Left ventricle myocardium inferior (tissue), 1 donor: Measurements from ENCODE around the gene ACTR3. TPM values are rescaled to one million over a fixed set of nuclear protein-coding genes. Genes with fewer than 3 reads are reported as not detected.

Experiments used
- DNase-seq: peaks from one replicate; pipeline ENCODE4 v3.0.0-alpha.2; 2020
- H3K27ac ChIP-seq: fragments of 200-600 bp; replicated peaks from 2 replicates; pipeline ENCODE4 v1.8.0; 2021
- H3K27me3 ChIP-seq: fragments of 200-600 bp; 2 replicates; pipeline ENCODE4 v1.8.0; 2021; ENCODE audit warnings: low read depth
- H3K36me3 ChIP-seq: fragments of 200-600 bp; 2 replicates; pipeline ENCODE4 v1.8.0; 2021
- H3K4me1 ChIP-seq: fragments of 200-600 bp; 2 replicates; pipeline ENCODE4 v1.8.0; 2021
- H3K4me3 ChIP-seq: fragments of 200-600 bp; 2 replicates; pipeline ENCODE4 v1.8.0; 2021; ENCODE audit warnings: mild to moderate bottlenecking, moderate library complexity
- H3K9me3 ChIP-seq: fragments of 200-600 bp; replicated peaks from 2 replicates; pipeline ENCODE4 v1.8.0; 2021
- intact Hi-C: fragments of 100-400 bp; cut with micrococcal nuclease; formaldehyde crosslinking; loops from one replicate; pipeline ENCODE4 v1.11.0; 2022
- total RNA-seq: library from RNA; stranded (reverse); fragmentation: NEBNext Ultra II Directional; extraction: Animal tissue kit (Norgen Biotek cat#: 25700); gene quantifications from one replicate; pipeline ENCODE4 v1.2.1, GENCODE V29; 2021
- TF ChIP-seq, protein P1 (sequence below): fragments of 200-600 bp; IDR thresholded peaks from 2 replicates; pipeline ENCODE4 v1.8.0; 2021; ENCODE audit warnings: antibody characterized with exemption, mild to moderate bottlenecking, borderline replicate concordance
- donor health status: DM: no; HTN: yes; CAD: no; lungs with severe emphysema.

The ACTR3 gene
- total RNA-seq, 1 donor from 2014 or later: 108 TPM

- Histone ChIP-seq H3K27me3 (no peaks in the 10 kb centered on the region), H3K4me3 (peak overlapping the region; percentile 95), H3K9me3 (no peaks in the 10 kb centered on the region), H3K4me1 (peaks cover 92% of the 10 kb centered on the region), H3K27ac (peak overlapping the region; percentile 97), H3K36me3 (no peaks in the 10 kb centered on the region)
- DNase-seq: no peak
- intact Hi-C loops: loop anchor here (10.0 kb wide), 1 partner anchor 137 kb away; the partner anchor contains the start of gene SLC35F5
- TF ChIP-seq, protein P1, sequence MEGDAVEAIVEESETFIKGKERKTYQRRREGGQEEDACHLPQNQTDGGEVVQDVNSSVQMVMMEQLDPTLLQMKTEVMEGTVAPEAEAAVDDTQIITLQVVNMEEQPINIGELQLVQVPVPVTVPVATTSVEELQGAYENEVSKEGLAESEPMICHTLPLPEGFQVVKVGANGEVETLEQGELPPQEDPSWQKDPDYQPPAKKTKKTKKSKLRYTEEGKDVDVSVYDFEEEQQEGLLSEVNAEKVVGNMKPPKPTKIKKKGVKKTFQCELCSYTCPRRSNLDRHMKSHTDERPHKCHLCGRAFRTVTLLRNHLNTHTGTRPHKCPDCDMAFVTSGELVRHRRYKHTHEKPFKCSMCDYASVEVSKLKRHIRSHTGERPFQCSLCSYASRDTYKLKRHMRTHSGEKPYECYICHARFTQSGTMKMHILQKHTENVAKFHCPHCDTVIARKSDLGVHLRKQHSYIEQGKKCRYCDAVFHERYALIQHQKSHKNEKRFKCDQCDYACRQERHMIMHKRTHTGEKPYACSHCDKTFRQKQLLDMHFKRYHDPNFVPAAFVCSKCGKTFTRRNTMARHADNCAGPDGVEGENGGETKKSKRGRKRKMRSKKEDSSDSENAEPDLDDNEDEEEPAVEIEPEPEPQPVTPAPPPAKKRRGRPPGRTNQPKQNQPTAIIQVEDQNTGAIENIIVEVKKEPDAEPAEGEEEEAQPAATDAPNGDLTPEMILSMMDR: no peak
Observed at GRCh38 chr2:113892004-113892710, 2.3 kb downstream of the ACTR3 start.

- no peaks in the 10 kb centered on the region for H3K27me3 ChIP-seq
- no peaks in the 10 kb centered on the region for H3K36me3 ChIP-seq
- no peaks in the 10 kb centered on the region for H3K9me3 ChIP-seq
- intact Hi-C loops: loop anchor here (10.0 kb wide), 1 partner anchor 139 kb away; the partner anchor contains the start of gene SLC35F5
- peak overlapping the region; percentile 9 for H3K4me3 ChIP-seq
- DNase-seq: no peak
- H3K4me1 ChIP-seq: peaks cover 94% of the 10 kb centered on the region
- TF ChIP-seq, protein P1: no peak
- peak overlapping the region; percentile 30 for H3K27ac ChIP-seq
Observed at GRCh38 chr2:113894156-113894743, 4.4 kb downstream of the ACTR3 start.

- no peak for DNase-seq
- Histone ChIP-seq H3K9me3 (no peaks in the 10 kb centered on the region), H3K27me3 (no peaks in the 10 kb centered on the region), H3K4me3 (no peak overlapping the region), H3K27ac (no peak overlapping the region), H3K36me3 (no peaks in the 10 kb centered on the region), H3K4me1 (peaks cover 99% of the 10 kb centered on the region)
- TF ChIP-seq, protein P1: no peak
- intact Hi-C loops: loop anchor here (10.0 kb wide), 1 partner anchor 140 kb away; the partner anchor contains the start of gene SLC35F5
Observed at GRCh38 chr2:113895301-113895700, 5.4 kb downstream of the ACTR3 start.

GRCh38 chr2:113895819-113896563 is 6.1 kb downstream of the ACTR3 start:
- no peaks in the 10 kb centered on the region for H3K36me3 ChIP-seq
- H3K9me3 ChIP-seq: no peaks in the 10 kb centered on the region
- peaks cover 100% of the 10 kb centered on the region for H3K4me1 ChIP-seq
- H3K27ac ChIP-seq: no peak overlapping the region
- no peaks in the 10 kb centered on the region for H3K27me3 ChIP-seq
- intact Hi-C loops: loop anchor here (10.0 kb wide), 1 partner anchor 141 kb away; the partner anchor contains the start of gene SLC35F5
- H3K4me3 ChIP-seq: no peak overlapping the region
- TF ChIP-seq, protein P1: no peak
- no peak for DNase-seq

- TF ChIP-seq, protein P1: no peak
- H3K4me1 ChIP-seq: peaks cover 95% of the 10 kb centered on the region
- no peak overlapping the region for H3K4me3 ChIP-seq
- intact Hi-C loops: loop anchor here (10.0 kb wide), 1 partner anchor 142 kb away; the partner anchor contains the start of gene SLC35F5
- no peaks in the 10 kb centered on the region for H3K9me3 ChIP-seq
- no peaks in the 10 kb centered on the region for H3K36me3 ChIP-seq
- peak overlapping the region; percentile 20 for H3K27ac ChIP-seq
- no peaks in the 10 kb centered on the region for H3K27me3 ChIP-seq
- DNase-seq: no peak
Observed at GRCh38 chr2:113896791-113897190, 6.9 kb downstream of the ACTR3 start.
